Upper lobe of left lung (tissue), 6 donors: Measurements from ENCODE around the gene DENND1A. TPM values are rescaled to one million over a fixed set of nuclear protein-coding genes. Genes with fewer than 3 reads are reported as not detected.
A peak's percentile ranks its signal among the peaks of the same experiment; 100 is the strongest.

Experiments used
- ATAC-seq, 2 donors: fragments of 200-7000 bp; cut with Tn5 transposase; one replicate each; pipeline ENCODE4 v1.9.1; 2022; ENCODE audit warnings: mild to moderate bottlenecking in 2 of 2, moderate library complexity in 2 of 2; ENCODE audit not compliant: low FRiP score in 2 of 2
- DNase-seq, 2 donors: peaks; one replicate each; pipeline ENCODE4 v3.0.0-alpha.2; 2019 to 2020
- H3K27ac ChIP-seq, 4 donors: fragments of 200-600 bp; sonication (generic); one replicate each; pipeline ENCODE4 v1.5.1; 2016 to 2019
- H3K27me3 ChIP-seq, 4 donors: fragments of 200-600 bp; sonication (generic); one replicate each; pipeline ENCODE4 v1.5.1; 2017 to 2019
- H3K36me3 ChIP-seq, 4 donors: fragments of 200-600 bp; sonication (generic); one replicate each; pipeline ENCODE4 v1.5.1; 2016 to 2019
- H3K4me1 ChIP-seq, 4 donors: fragments of 200-600 bp; sonication (generic); one replicate each; pipeline ENCODE4 v1.5.1; 2018 to 2019
- H3K4me3 ChIP-seq, 4 donors: fragments of 200-600 bp; sonication (generic); one replicate each; pipeline ENCODE4 v1.5.1; 2017 to 2019; ENCODE audit warnings: mild to moderate bottlenecking in 2 of 4, moderate library complexity in 1 of 4
- H3K9me3 ChIP-seq, 4 donors: fragments of 200-600 bp; sonication (generic); one replicate each; pipeline ENCODE4 v1.5.1; 2018 to 2019
- EP300 ChIP-seq, 4 donors: sonication (generic); formaldehyde crosslinking; IDR thresholded peaks; one replicate each; pipeline ENCODE4 v1.5.1; 2017; ENCODE audit warnings: antibody characterized with exemption in 4 of 4, control low read depth in 2 of 4
- POLR2A ChIP-seq, 4 donors: fragments of 450-650 bp; IDR thresholded peaks; one replicate each; pipeline ENCODE4 v1.5.1; 2016 to 2017; ENCODE audit warnings: antibody characterized with exemption in 4 of 4, mild to moderate bottlenecking in 2 of 4
- POLR2AphosphoS5 ChIP-seq, 2 donors: sonication (generic); formaldehyde crosslinking; IDR thresholded peaks; one replicate each; pipeline ENCODE4 v1.5.1; 2017; ENCODE audit warnings: antibody characterized with exemption in 2 of 2
- WGBS, 2 donors: methylation state at CpG; one replicate each; pipeline ENCODE4 v1.1.5; 2017 to 2018; 5-methylcytosine and 5-hydroxymethylcytosine counted together
- total RNA-seq, 6 donors: library from RNA; depleted of rRNA in 4 of 6; stranded (reverse); fragments of >200 nt in 4 of 6; gene quantifications; one replicate each; pipeline versions ENCODE4 v1.1.0 to v1.2.1, GENCODE V29; 2016 to 2021
- TF ChIP-seq, protein P1 (sequence below), 6 experiments: fragments of 450-650 bp in 4 of 6; fragments of 200-600 bp in 2 of 6; sonication (generic) in 2 of 6; IDR thresholded peaks; one replicate each; pipeline ENCODE4 v1.5.1; 2016 to 2019; ENCODE audit warnings: antibody characterized with exemption in 6 of 6
- donor health status: DM: no; HTN: no; CAD: no; lungs with moderate emphysema.
- donor health status: DM: no; HTN: yes; CAD: no; lungs with severe emphysema.

The DENND1A gene
- total RNA-seq, 6 donors from 2014 or later = 9.8 to 46.1 (median 16.0) TPM

GRCh38 chr9:123772374-123772773, 157.6 kb downstream of the DENND1A start:
- Histone ChIP-seq H3K9me3 (no peaks in the 10 kb centered on the region), H3K27ac (no peak overlapping the region), H3K36me3 (no peaks in the 10 kb centered on the region), H3K4me1 (peaks cover 0 to 3% (median 0%) of the 10 kb centered on the region in 4 donors), H3K4me3 (no peak overlapping the region), H3K27me3 (no peaks in the 10 kb centered on the region)
- TF ChIP-seq EP300 (IDR thresholded peaks at IDR 0.05) = no peak
- TF ChIP-seq, protein P1, sequence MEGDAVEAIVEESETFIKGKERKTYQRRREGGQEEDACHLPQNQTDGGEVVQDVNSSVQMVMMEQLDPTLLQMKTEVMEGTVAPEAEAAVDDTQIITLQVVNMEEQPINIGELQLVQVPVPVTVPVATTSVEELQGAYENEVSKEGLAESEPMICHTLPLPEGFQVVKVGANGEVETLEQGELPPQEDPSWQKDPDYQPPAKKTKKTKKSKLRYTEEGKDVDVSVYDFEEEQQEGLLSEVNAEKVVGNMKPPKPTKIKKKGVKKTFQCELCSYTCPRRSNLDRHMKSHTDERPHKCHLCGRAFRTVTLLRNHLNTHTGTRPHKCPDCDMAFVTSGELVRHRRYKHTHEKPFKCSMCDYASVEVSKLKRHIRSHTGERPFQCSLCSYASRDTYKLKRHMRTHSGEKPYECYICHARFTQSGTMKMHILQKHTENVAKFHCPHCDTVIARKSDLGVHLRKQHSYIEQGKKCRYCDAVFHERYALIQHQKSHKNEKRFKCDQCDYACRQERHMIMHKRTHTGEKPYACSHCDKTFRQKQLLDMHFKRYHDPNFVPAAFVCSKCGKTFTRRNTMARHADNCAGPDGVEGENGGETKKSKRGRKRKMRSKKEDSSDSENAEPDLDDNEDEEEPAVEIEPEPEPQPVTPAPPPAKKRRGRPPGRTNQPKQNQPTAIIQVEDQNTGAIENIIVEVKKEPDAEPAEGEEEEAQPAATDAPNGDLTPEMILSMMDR (IDR thresholded peaks at IDR 0.05) = no peak
- no peak for TF ChIP-seq POLR2AphosphoS5 (IDR thresholded peaks at IDR 0.05)
- no peak for TF ChIP-seq POLR2A (IDR thresholded peaks at IDR 0.05)
- DNase-seq (no peak), ATAC-seq (no peak)
- 78% methylated on average over 3 of the region's 3 CpGs for WGBS, 2 donors

DNA sequence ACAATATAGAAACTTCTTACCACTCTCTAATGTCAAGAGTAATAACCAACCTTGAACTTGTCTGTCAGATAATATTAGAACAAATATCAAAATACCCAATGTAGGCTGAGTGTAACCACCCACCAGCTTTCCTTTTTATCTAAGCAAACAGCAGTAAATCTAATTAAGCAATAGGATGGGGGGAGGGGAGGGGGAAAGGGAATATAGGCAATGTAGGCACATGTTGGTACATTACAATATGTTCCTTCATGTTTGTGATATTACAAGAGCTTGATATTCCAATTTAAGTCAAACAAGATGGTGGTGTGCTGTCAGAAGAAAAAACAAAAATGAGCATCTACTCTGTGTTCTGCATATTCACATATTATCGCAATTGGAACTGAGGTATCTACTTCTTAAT, 158.2 kb downstream of the DENND1A start:
- Histone ChIP-seq H3K4me3 (no peak overlapping the region), H3K9me3 (no peaks in the 10 kb centered on the region), H3K4me1 (peaks cover 0 to 3% (median 0%) of the 10 kb centered on the region in 4 donors), H3K36me3 (no peaks in the 10 kb centered on the region), H3K27me3 (no peaks in the 10 kb centered on the region), H3K27ac (no peak overlapping the region)
- no peak for ATAC-seq
- DNase-seq = no peak
- WGBS, 2 donors = 89 to 100% methylated on average over 1 of the region's 1 CpG
- no peak for TF ChIP-seq EP300 (IDR thresholded peaks at IDR 0.05)
- TF ChIP-seq POLR2AphosphoS5 (IDR thresholded peaks at IDR 0.05) = no peak
- TF ChIP-seq, protein P1 (IDR thresholded peaks at IDR 0.05) = no peak
- no peak for TF ChIP-seq POLR2A (IDR thresholded peaks at IDR 0.05)

GRCh38 chr9:123769719-123770118, 160.2 kb downstream of the DENND1A start:
- ATAC-seq (no peak), DNase-seq (peak in 1 of 2 donors; percentile 5)
- no peak overlapping the region for H3K27ac ChIP-seq
- H3K9me3 ChIP-seq = no peaks in the 10 kb centered on the region
- H3K4me1 ChIP-seq = no peaks in the 10 kb centered on the region
- H3K36me3 ChIP-seq = no peaks in the 10 kb centered on the region
- WGBS, 2 donors = 78 to 91% methylated on average over 6 of the region's 6 CpGs
- no peak for TF ChIP-seq EP300 (IDR thresholded peaks at IDR 0.05)
- TF ChIP-seq, protein P1 (IDR thresholded peaks at IDR 0.05) = no peak
- no peak for TF ChIP-seq POLR2A (IDR thresholded peaks at IDR 0.05)
- TF ChIP-seq POLR2AphosphoS5 (IDR thresholded peaks at IDR 0.05) = no peak
- no peaks in the 10 kb centered on the region for H3K27me3 ChIP-seq
- H3K4me3 ChIP-seq = no peak overlapping the region

DNA sequence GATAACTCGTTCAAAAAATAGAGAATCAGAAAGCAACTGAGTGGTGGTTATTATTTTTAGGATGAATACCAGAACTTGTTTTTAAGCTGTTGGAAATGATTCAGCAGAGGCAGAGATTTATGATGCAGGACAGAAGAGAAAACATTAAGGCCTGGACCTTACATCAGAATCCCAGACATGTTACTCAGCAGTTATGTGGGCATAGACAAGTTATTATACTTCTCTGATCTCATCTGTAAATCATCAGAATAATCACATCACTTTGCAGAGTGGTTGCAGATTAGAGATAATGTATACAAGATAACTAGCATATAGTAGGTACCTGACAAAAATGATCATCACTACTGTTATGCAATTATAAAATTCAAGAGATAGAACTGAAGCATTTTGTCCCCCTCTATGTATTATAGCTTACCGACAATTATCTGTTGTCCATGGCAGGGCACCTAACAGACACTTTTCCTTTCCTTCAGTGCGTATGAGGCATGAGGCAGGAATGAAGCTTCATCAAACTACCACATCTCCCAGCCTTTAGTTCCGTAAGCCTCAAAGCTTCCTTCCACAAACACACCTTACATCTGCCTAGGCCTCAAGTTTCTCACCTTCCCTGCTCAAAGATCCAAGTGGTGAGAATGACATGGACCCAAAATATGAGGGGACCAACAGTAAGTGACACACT, 165.9 kb downstream of the DENND1A start:
- no peaks in the 10 kb centered on the region for H3K36me3 ChIP-seq
- H3K4me1 ChIP-seq = no peaks in the 10 kb centered on the region
- ATAC-seq (no peak), DNase-seq (no peak)
- H3K27ac ChIP-seq = no peak overlapping the region
- 95% methylated on average over 4 of the region's 4 CpGs for WGBS, 2 donors
- TF ChIP-seq POLR2A (IDR thresholded peaks at IDR 0.05) (no peak), EP300 (IDR thresholded peaks at IDR 0.05) (no peak), POLR2AphosphoS5 (IDR thresholded peaks at IDR 0.05) (no peak)
- TF ChIP-seq, protein P1 (IDR thresholded peaks at IDR 0.05) = no peak
- H3K9me3 ChIP-seq = no peaks in the 10 kb centered on the region
- no peaks in the 10 kb centered on the region for H3K27me3 ChIP-seq
- no peak overlapping the region for H3K4me3 ChIP-seq
